HEK293 (cell line): Measurements from ENCODE around the gene ITK.

Experiments used
- CTCF ChIA-PET: fragments of 350-600 bp; formaldehyde crosslinking; extraction: SDS; loops from one replicate; lab custom pipeline; 2021; ENCODE audit warnings: antibody characterized with exemption; lab: Yijun Ruan, JAX
- POLR2A ChIA-PET: fragments of 300-600 bp; formaldehyde crosslinking; extraction: SDS; loops from one replicate; lab custom pipeline; 2020; ENCODE audit warnings: antibody characterized with exemption, inconsistent platforms; lab: Yijun Ruan, JAX
- H3K27ac ChIP-seq: fragments of 200-500 bp; sonication (Bioruptor generic); 2 replicates; pipeline ENCODE4 v1.5.1; 2014; ENCODE audit warnings: low read depth, low read length, control low read depth, inconsistent platforms; ENCODE audit errors: extremely low read depth
- H3K36me3 ChIP-seq, 2 experiments: fragments of 200-500 bp in 1 of 2; sonication (Bioruptor generic) in 1 of 2; 1 replicate in 1 of 2; 2 replicates in 1 of 2; pipeline ENCODE4 v1.5.1; 2014 to 2017; ENCODE audit warnings: inconsistent platforms in 2 of 2, low read length in 2 of 2; ENCODE audit not compliant: control insufficient read depth in 2 of 2, insufficient read depth in 1 of 2
- H3K4me1 ChIP-seq: fragments of 200-500 bp; sonication (Bioruptor generic); 2 replicates; pipeline ENCODE4 v1.5.1; 2014; ENCODE audit warnings: mild to moderate bottlenecking, low read length, inconsistent platforms; ENCODE audit not compliant: control insufficient read depth, insufficient read depth
- H3K4me3 ChIP-seq: 2 replicates; pipeline ENCODE4 v1.5.1; 2011; ENCODE audit warnings: low read depth, mild to moderate bottlenecking, control low read depth, low read length, moderate library complexity
- H3K9me3 ChIP-seq: fragments of 200-500 bp; sonication (Bioruptor generic); 2 replicates; pipeline ENCODE4 v1.5.1; 2014; ENCODE audit warnings: low read depth, low read length, inconsistent platforms; ENCODE audit not compliant: control insufficient read depth, insufficient read depth
- BCL11B ChIP-seq: fragments of 450-650 bp; formaldehyde crosslinking; IDR thresholded peaks from 2 replicates; pipeline ENCODE4 v1.5.1; 2016; ENCODE audit warnings: low read depth, missing biosample characterization, missing genetic modification characterization
- FEZF1 ChIP-seq: fragments of 450-650 bp; formaldehyde crosslinking; IDR thresholded peaks from 2 replicates; pipeline ENCODE4 v1.5.1; 2016; ENCODE audit warnings: missing biosample characterization, missing genetic modification characterization
- GLI4 ChIP-seq: fragments of 450-650 bp; formaldehyde crosslinking; IDR thresholded peaks from 2 replicates; pipeline ENCODE4 v1.5.1; 2016; ENCODE audit warnings: missing biosample characterization, missing genetic modification characterization
- KLF1 ChIP-seq: fragments of 450-650 bp; formaldehyde crosslinking; IDR thresholded peaks from 2 replicates; pipeline ENCODE4 v1.5.1; 2016; ENCODE audit warnings: missing biosample characterization, missing genetic modification characterization
- SETDB1 ChIP-seq: IDR thresholded peaks from one replicate; pipeline ENCODE4 v1.6.1; 2017; ENCODE audit warnings: mild to moderate bottlenecking, low read length, moderate library complexity, mixed read lengths; ENCODE audit not compliant: insufficient read length
- SP2 ChIP-seq: fragments of 450-650 bp; formaldehyde crosslinking; IDR thresholded peaks from 2 replicates; pipeline ENCODE4 v1.5.1; 2016; ENCODE audit warnings: missing biosample characterization, missing genetic modification characterization
- SP3 ChIP-seq: fragments of 450-650 bp; formaldehyde crosslinking; IDR thresholded peaks from 2 replicates; pipeline ENCODE4 v1.5.1; 2016; ENCODE audit warnings: missing biosample characterization, missing genetic modification characterization
- SP7 ChIP-seq: fragments of 450-650 bp; formaldehyde crosslinking; IDR thresholded peaks from 2 replicates; pipeline ENCODE4 v1.5.1; 2016; ENCODE audit warnings: missing biosample characterization, missing genetic modification characterization
- TCF7L2 ChIP-seq: IDR thresholded peaks from 2 replicates; pipeline ENCODE4 v1.6.1; 2011; ENCODE audit warnings: low read depth, mild to moderate bottlenecking, inconsistent platforms, low read length, moderate library complexity, borderline replicate concordance
- TRIM28 ChIP-seq: IDR thresholded peaks from 2 replicates; pipeline ENCODE4 v1.6.1; 2011; ENCODE audit warnings: low read length, control low read depth, borderline replicate concordance
- YY2 ChIP-seq: fragments of 450-650 bp; formaldehyde crosslinking; IDR thresholded peaks from 2 replicates; pipeline ENCODE4 v1.5.1; 2016; ENCODE audit warnings: missing biosample characterization, missing genetic modification characterization
- ZBTB48 ChIP-seq: fragments of 450-650 bp; formaldehyde crosslinking; IDR thresholded peaks from 2 replicates; pipeline ENCODE4 v1.5.1; 2016; ENCODE audit warnings: missing biosample characterization, missing genetic modification characterization
- ZEB2 ChIP-seq: fragments of 450-650 bp; formaldehyde crosslinking; IDR thresholded peaks from 2 replicates; pipeline ENCODE4 v1.5.1; 2016; ENCODE audit warnings: missing biosample characterization, missing genetic modification characterization
- ZNF23 ChIP-seq: fragments of 450-650 bp; formaldehyde crosslinking; IDR thresholded peaks from 2 replicates; pipeline ENCODE4 v1.5.1; 2016; ENCODE audit warnings: missing biosample characterization, missing genetic modification characterization, borderline replicate concordance
- ZNF404 ChIP-seq: fragments of 450-650 bp; formaldehyde crosslinking; IDR thresholded peaks from 2 replicates; pipeline ENCODE4 v1.5.1; 2017; ENCODE audit warnings: missing biosample characterization, missing genetic modification characterization
- ZNF473 ChIP-seq: fragments of 450-650 bp; formaldehyde crosslinking; IDR thresholded peaks from 2 replicates; pipeline ENCODE4 v1.5.1; 2017; ENCODE audit warnings: missing biosample characterization, missing genetic modification characterization
- ZNF544 ChIP-seq: fragments of 450-650 bp; formaldehyde crosslinking; IDR thresholded peaks from 2 replicates; pipeline ENCODE4 v1.5.0; 2017; ENCODE audit warnings: missing biosample characterization, missing genetic modification characterization
- ZNF549 ChIP-seq: fragments of 450-650 bp; IDR thresholded peaks from 2 replicates; pipeline ENCODE4 v1.5.1; 2018; ENCODE audit warnings: missing biosample characterization, missing genetic modification characterization, mild to moderate bottlenecking, inconsistent platforms, moderate library complexity
- ZNF561 ChIP-seq: fragments of 450-650 bp; IDR thresholded peaks from 2 replicates; pipeline ENCODE4 v1.5.1; 2018; ENCODE audit warnings: missing biosample characterization, missing genetic modification characterization, borderline replicate concordance
- ZNF623 ChIP-seq: fragments of 450-650 bp; formaldehyde crosslinking; IDR thresholded peaks from 2 replicates; pipeline ENCODE4 v1.5.1; 2016; ENCODE audit warnings: missing biosample characterization, missing genetic modification characterization
- ZNF624 ChIP-seq: fragments of 450-650 bp; formaldehyde crosslinking; IDR thresholded peaks from 2 replicates; pipeline ENCODE4 v1.5.1; 2017; ENCODE audit warnings: missing biosample characterization, missing genetic modification characterization
- ZSCAN23 ChIP-seq: fragments of 450-650 bp; formaldehyde crosslinking; IDR thresholded peaks from 2 replicates; pipeline ENCODE4 v1.5.1; 2016; ENCODE audit warnings: missing biosample characterization, missing genetic modification characterization
- ZSCAN4 ChIP-seq: fragments of 450-650 bp; formaldehyde crosslinking; IDR thresholded peaks from 2 replicates; pipeline ENCODE4 v1.5.1; 2017; ENCODE audit warnings: missing biosample characterization, missing genetic modification characterization
- TF ChIP-seq, protein P1 (sequence below): fragments of 450-650 bp; formaldehyde crosslinking; IDR thresholded peaks from 2 replicates; pipeline ENCODE4 v1.5.1; 2016; ENCODE audit warnings: missing biosample characterization, missing genetic modification characterization, low read depth

The ITK gene

DNA sequence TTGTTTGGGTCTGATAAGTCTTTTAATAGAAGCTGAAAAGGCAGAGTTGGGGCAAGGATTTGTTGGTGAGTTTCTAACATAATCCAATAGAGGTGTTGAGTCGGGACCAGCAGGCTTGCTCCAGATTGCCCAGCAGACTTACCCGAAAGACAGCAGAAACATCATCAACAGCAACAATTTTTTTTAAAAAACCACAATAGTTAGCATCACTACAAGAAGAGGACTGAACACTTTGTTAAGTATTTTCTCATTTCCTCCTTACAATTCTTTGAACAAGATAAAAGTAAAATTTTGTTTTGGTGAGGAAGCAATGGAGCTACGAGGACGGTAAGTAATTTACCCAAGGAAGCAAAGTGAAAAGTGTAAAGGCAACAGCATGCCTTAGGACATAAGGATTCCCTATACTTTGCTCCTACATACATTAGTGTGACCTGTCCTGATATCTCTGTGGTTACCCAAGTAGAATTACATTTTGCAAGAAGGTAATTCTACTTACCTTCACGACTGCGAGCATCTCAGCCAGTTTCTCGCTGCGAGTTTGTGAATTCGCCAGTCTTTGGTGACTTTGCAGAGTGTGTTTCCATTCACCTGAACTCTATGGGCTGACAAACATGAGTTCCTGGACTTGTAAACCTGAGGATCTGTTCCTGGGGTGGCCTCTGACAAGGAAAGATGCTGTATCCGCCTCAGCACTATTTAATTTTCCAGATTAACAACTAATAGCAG, 13.2 kb downstream of the ITK start:
- TF ChIP-seq ZNF623 (tag by site-specific recombination), result no peak
- no peak for TF ChIP-seq FEZF1 (tag by site-specific recombination)
- no peak for TF ChIP-seq ZNF473 (tag by site-specific recombination)
- no peak for TF ChIP-seq SP2 (tag by site-specific recombination)
- H3K4me3 ChIP-seq, result no peak overlapping the region
- CTCF ChIA-PET, result no interaction called here
- H3K4me1 ChIP-seq, result no peaks in the 10 kb centered on the region
- POLR2A ChIA-PET, result no interaction called here
- no peak overlapping the region for H3K27ac ChIP-seq
- H3K9me3 ChIP-seq, result no peaks in the 10 kb centered on the region
- H3K36me3 ChIP-seq, result no peaks in the 10 kb centered on the region

- no peak for TF ChIP-seq ZNF549 (tag by site-specific recombination)
- no peak for TF ChIP-seq YY2 (tag by site-specific recombination)
- no peak for TF ChIP-seq SP7 (tag by site-specific recombination)
- no peak for TF ChIP-seq ZNF624 (tag by site-specific recombination)
- TF ChIP-seq GLI4, result no peak
- TF ChIP-seq KLF1 (tag by site-specific recombination), result no peak
- TF ChIP-seq ZNF404 (tag by site-specific recombination), result no peak
- no peak for TF ChIP-seq ZEB2 (tag by site-specific recombination)
- TF ChIP-seq SP3 (tag by site-specific recombination), result no peak
- no peak for TF ChIP-seq SETDB1
- TF ChIP-seq ZSCAN23, result no peak
- TF ChIP-seq ZNF544 (tag by site-specific recombination), result no peak
- no peak for TF ChIP-seq ZBTB48 (tag by site-specific recombination)
- no peak for TF ChIP-seq ZNF561 (tag by site-specific recombination)
- ChIA-PET CTCF (no interaction called here), POLR2A (no interaction called here)
- Histone ChIP-seq H3K4me1 (no peaks in the 10 kb centered on the region), H3K36me3 (no peaks in the 10 kb centered on the region), H3K27ac (no peak overlapping the region), H3K4me3 (no peak overlapping the region), H3K9me3 (no peaks in the 10 kb centered on the region)
These were observed 15.4 kb downstream of the ITK start for GRCh38 chr5:157196045-157196444.

- Histone ChIP-seq H3K36me3 (no peaks in the 10 kb centered on the region), H3K4me3 (no peak overlapping the region), H3K4me1 (no peaks in the 10 kb centered on the region), H3K9me3 (no peaks in the 10 kb centered on the region), H3K27ac (no peak overlapping the region)
- TF ChIP-seq ZNF23 (tag by site-specific recombination), result no peak
- TF ChIP-seq ZSCAN4, result no peak
- no peak for TF ChIP-seq TRIM28
- TF ChIP-seq, protein P1, sequence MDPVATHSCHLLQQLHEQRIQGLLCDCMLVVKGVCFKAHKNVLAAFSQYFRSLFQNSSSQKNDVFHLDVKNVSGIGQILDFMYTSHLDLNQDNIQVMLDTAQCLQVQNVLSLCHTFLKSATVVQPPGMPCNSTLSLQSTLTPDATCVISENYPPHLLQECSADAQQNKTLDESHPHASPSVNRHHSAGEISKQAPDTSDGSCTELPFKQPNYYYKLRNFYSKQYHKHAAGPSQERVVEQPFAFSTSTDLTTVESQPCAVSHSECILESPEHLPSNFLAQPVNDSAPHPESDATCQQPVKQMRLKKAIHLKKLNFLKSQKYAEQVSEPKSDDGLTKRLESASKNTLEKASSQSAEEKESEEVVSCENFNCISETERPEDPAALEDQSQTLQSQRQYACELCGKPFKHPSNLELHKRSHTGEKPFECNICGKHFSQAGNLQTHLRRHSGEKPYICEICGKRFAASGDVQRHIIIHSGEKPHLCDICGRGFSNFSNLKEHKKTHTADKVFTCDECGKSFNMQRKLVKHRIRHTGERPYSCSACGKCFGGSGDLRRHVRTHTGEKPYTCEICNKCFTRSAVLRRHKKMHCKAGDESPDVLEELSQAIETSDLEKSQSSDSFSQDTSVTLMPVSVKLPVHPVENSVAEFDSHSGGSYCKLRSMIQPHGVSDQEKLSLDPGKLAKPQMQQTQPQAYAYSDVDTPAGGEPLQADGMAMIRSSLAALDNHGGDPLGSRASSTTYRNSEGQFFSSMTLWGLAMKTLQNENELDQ (tag by site-specific recombination), result no peak
- no peak for TF ChIP-seq TCF7L2
- no peak for TF ChIP-seq SP2 (tag by site-specific recombination)
- TF ChIP-seq BCL11B (tag by site-specific recombination), result no peak
- POLR2A ChIA-PET, result no interaction called here
- CTCF ChIA-PET, result interaction anchor here (0.6 kb wide), 1 partner anchor 12 kb away, joined by 3 read pairs; no protein-coding TSS in a partner anchor
These were observed 16.4 kb downstream of the ITK start for GRCh38 chr5:157197086-157197485.
